BJ (cell line): ENCODE measurements around the gene EEF2KMT. TPM values are rescaled to one million over a fixed set of nuclear protein-coding genes. Genes with fewer than 3 reads are reported as not detected.

ENCODE experiments used
- CTCF ChIA-PET: fragments of 350-600 bp; formaldehyde crosslinking; extraction: SDS; loops from one replicate; lab custom pipeline; 2021; ENCODE audit warnings: antibody characterized with exemption, inconsistent platforms; lab: Yijun Ruan, JAX
- POLR2A ChIA-PET: fragments of 300-600 bp; sonication (Branson Sonifier 250); formaldehyde crosslinking; extraction: SDS; loops from one replicate; lab custom pipeline; 2021; ENCODE audit warnings: antibody characterized with exemption; lab: Charles Lee
- DNase-seq: peaks from one replicate; pipeline ENCODE4 v3.0.0-alpha.2; 2011; ENCODE audit warnings: low read depth
- H3K27me3 ChIP-seq: 2 replicates; pipeline ENCODE4 v1.6.0; 2011; ENCODE audit warnings: low read length; ENCODE audit not compliant: control insufficient read depth, insufficient read depth
- H3K36me3 ChIP-seq: 2 replicates; pipeline ENCODE4 v1.5.1; 2011; ENCODE audit warnings: low read length; ENCODE audit not compliant: control insufficient read depth, insufficient read depth
- H3K4me3 ChIP-seq: 2 replicates; pipeline ENCODE4 v1.5.1; 2011; ENCODE audit warnings: low read depth, mild to moderate bottlenecking, control low read depth, low read length
- CTCF ChIP-seq: IDR thresholded peaks from 2 replicates; pipeline ENCODE4 v1.5.1; 2011; ENCODE audit warnings: low read depth, mild to moderate bottlenecking, control low read depth, inconsistent platforms, low read length, moderate library complexity; ENCODE audit not compliant: insufficient read depth
- polyA plus RNA-seq: library from polyadenylated mRNA; depleted of rRNA; stranded (reverse); fragments of >200 nt; gene quantifications from 2 replicates; pipeline ENCODE4 v1.2.3, GENCODE V29; 2011

Gene EEF2KMT
- polyA plus RNA-seq, 1 experiment = 8.5 TPM

GRCh38 chr16:5059386-5060072 is 38.1 kb downstream of the EEF2KMT start:
- peaks cover 2% of the 10 kb centered on the region; the same call in 1 of the 2 replicates for H3K27me3 ChIP-seq
- TF ChIP-seq CTCF = no peak
- CTCF ChIA-PET = interaction anchor here (1.6 kb wide), 1 partner anchor 15 kb away, joined by 3 read pairs; no protein-coding TSS in a partner anchor
- no peaks in the 10 kb centered on the region for H3K36me3 ChIP-seq
- POLR2A ChIA-PET = no interaction called here
- DNase-seq = no peak
- H3K4me3 ChIP-seq = no peak overlapping the region

GRCh38 chr16:5058476-5058875 is 39.1 kb downstream of the EEF2KMT start:
- Histone ChIP-seq H3K27me3 (peaks cover 2% of the 10 kb centered on the region; the same call in 1 of the 2 replicates), H3K4me3 (no peak overlapping the region), H3K36me3 (no peaks in the 10 kb centered on the region)
- TF ChIP-seq CTCF = 0 out of 2 replicates have a peak, but pooled peaks have one; percentile 24
- ChIA-PET CTCF (interaction anchor here (0.6 to 1.6 kb wide), 2 partner anchors 14 to 229 kb away, joined by 3 to 4 read pairs; no protein-coding TSS in a partner anchor), POLR2A (no interaction called here)
- DNase-seq = no peak

- DNase-seq = no peak
- CTCF ChIA-PET = interaction anchor here (1.1 to 1.6 kb wide), 2 partner anchors 10 to 36 kb away, joined by 5 to 6 read pairs; no protein-coding TSS in a partner anchor
- Histone ChIP-seq H3K27me3 (0 out of 2 replicates have a peak, but pooled peaks cover 2% of the 10 kb centered on the region), H3K4me3 (no peak overlapping the region), H3K36me3 (no peaks in the 10 kb centered on the region)
- peak; percentile 50 for TF ChIP-seq CTCF
- POLR2A ChIA-PET = no interaction called here
Observed at GRCh38 chr16:5056352-5056751, 41.2 kb downstream of the EEF2KMT start.

GRCh38 chr16:5054876-5055865 is 42.4 kb downstream of the EEF2KMT start:
- ChIA-PET POLR2A (no interaction called here), CTCF (no interaction called here)
- DNase-seq = no peak
- H3K4me3 ChIP-seq = no peak overlapping the region
- 0 out of 2 replicates have a peak, but pooled peaks cover 2% of the 10 kb centered on the region for H3K27me3 ChIP-seq
- TF ChIP-seq CTCF = no peak
- H3K36me3 ChIP-seq = no peaks in the 10 kb centered on the region

- H3K27me3 ChIP-seq = peaks cover 1% of the 10 kb centered on the region; the same call in 1 of the 2 replicates
- H3K36me3 ChIP-seq = no peaks in the 10 kb centered on the region
- POLR2A ChIA-PET = no interaction called here
- no peak for TF ChIP-seq CTCF
- no peak overlapping the region for H3K4me3 ChIP-seq
- CTCF ChIA-PET = no interaction called here
- no peak for DNase-seq
Observed at GRCh38 chr16:5046914-5047313, 50.7 kb downstream of the EEF2KMT start.
